Panc1 (cell line): ENCODE data around the gene RNU7-1.

ENCODE experiments used
- POLR2AphosphoS5 ChIP-seq: IDR thresholded peaks from 2 replicates; pipeline ENCODE4 v1.6.1; 2012; ENCODE audit warnings: mild to moderate bottlenecking, low read depth, low read length, moderate library complexity
- TCF7L2 ChIP-seq: IDR thresholded peaks from 2 replicates; pipeline ENCODE4 v1.6.1; 2011; ENCODE audit warnings: mild to moderate bottlenecking, low read depth, low read length, inconsistent platforms
- TF ChIP-seq, protein P1 (sequence below): fragments of 450-650 bp; IDR thresholded peaks from 2 replicates; pipeline ENCODE4 v1.5.1; 2017; ENCODE audit warnings: mild to moderate bottlenecking
- TF ChIP-seq, protein P2 (sequence below), 2 experiments: IDR thresholded peaks; 2 replicates each; pipeline ENCODE4 v1.6.1; 2011 to 2012; ENCODE audit warnings: low read depth in 2 of 2, control low read depth in 1 of 2, low read length in 1 of 2, mild to moderate bottlenecking in 1 of 2, moderate library complexity in 1 of 2; ENCODE audit not compliant: insufficient read depth in 1 of 2

DNA sequence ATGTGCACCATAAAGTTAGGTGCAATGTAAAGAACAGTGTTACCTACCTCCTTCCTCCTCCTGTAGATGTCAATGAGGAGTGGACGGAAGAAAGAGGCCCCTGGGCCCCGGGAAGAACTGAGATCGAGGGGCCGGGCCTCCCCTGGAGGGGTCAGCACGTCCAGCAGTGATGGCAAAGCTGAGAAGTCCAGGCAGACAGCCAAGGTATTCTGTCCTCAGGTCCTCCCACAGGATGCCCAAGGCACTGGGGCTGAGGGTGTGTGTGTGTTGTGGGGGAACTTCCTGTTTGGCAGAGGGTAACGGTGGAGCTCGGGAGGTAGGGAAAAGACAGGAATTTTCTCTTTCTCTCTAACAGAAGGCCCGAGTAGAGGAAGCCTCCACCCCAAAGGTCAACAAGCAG is 9.5 kb upstream of the RNU7-1 start:
- TF ChIP-seq, protein P1, sequence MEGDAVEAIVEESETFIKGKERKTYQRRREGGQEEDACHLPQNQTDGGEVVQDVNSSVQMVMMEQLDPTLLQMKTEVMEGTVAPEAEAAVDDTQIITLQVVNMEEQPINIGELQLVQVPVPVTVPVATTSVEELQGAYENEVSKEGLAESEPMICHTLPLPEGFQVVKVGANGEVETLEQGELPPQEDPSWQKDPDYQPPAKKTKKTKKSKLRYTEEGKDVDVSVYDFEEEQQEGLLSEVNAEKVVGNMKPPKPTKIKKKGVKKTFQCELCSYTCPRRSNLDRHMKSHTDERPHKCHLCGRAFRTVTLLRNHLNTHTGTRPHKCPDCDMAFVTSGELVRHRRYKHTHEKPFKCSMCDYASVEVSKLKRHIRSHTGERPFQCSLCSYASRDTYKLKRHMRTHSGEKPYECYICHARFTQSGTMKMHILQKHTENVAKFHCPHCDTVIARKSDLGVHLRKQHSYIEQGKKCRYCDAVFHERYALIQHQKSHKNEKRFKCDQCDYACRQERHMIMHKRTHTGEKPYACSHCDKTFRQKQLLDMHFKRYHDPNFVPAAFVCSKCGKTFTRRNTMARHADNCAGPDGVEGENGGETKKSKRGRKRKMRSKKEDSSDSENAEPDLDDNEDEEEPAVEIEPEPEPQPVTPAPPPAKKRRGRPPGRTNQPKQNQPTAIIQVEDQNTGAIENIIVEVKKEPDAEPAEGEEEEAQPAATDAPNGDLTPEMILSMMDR: no peak
- TF ChIP-seq, protein P2, sequence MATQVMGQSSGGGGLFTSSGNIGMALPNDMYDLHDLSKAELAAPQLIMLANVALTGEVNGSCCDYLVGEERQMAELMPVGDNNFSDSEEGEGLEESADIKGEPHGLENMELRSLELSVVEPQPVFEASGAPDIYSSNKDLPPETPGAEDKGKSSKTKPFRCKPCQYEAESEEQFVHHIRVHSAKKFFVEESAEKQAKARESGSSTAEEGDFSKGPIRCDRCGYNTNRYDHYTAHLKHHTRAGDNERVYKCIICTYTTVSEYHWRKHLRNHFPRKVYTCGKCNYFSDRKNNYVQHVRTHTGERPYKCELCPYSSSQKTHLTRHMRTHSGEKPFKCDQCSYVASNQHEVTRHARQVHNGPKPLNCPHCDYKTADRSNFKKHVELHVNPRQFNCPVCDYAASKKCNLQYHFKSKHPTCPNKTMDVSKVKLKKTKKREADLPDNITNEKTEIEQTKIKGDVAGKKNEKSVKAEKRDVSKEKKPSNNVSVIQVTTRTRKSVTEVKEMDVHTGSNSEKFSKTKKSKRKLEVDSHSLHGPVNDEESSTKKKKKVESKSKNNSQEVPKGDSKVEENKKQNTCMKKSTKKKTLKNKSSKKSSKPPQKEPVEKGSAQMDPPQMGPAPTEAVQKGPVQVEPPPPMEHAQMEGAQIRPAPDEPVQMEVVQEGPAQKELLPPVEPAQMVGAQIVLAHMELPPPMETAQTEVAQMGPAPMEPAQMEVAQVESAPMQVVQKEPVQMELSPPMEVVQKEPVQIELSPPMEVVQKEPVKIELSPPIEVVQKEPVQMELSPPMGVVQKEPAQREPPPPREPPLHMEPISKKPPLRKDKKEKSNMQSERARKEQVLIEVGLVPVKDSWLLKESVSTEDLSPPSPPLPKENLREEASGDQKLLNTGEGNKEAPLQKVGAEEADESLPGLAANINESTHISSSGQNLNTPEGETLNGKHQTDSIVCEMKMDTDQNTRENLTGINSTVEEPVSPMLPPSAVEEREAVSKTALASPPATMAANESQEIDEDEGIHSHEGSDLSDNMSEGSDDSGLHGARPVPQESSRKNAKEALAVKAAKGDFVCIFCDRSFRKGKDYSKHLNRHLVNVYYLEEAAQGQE (IDR thresholded peaks at IDR 0.05; ENCODE audit: insufficient read depth in 1 of 2, low read depth in 2 of 2, low read length in 1 of 2): no peak
- TF ChIP-seq POLR2AphosphoS5 (no peak), TCF7L2 (no peak)
